Mesenchymal stem cell (in vitro differentiated cells and primary cell): ENCODE results near the gene MRPL39.

ENCODE experiments used
- DNase-seq: peaks from one replicate; pipeline ENCODE4 v3.0.0-alpha.2; 2013
- H2AFZ ChIP-seq: one replicate; pipeline ENCODE4 v1.6.1; 2013; ENCODE audit warnings: low read depth, mild to moderate bottlenecking, control low read depth, inconsistent platforms, low read length, moderate library complexity
- H2AK5ac ChIP-seq: 2 replicates; pipeline ENCODE4 v1.6.1; 2013; ENCODE audit warnings: low read length, moderate library complexity, mild to moderate bottlenecking, inconsistent platforms; ENCODE audit not compliant: severe bottlenecking
- H2BK120ac ChIP-seq: one replicate; pipeline ENCODE4 v1.6.1; 2013; ENCODE audit warnings: low read depth, mild to moderate bottlenecking, inconsistent platforms, low read length, moderate library complexity
- H2BK12ac ChIP-seq, 2 experiments: one replicate each; pipeline ENCODE4 v1.6.1; 2013; ENCODE audit warnings: inconsistent platforms in 2 of 2, low read length in 2 of 2, mild to moderate bottlenecking in 2 of 2, moderate library complexity in 2 of 2, control low read depth in 1 of 2
- H2BK15ac ChIP-seq: one replicate; pipeline ENCODE4 v1.6.1; 2013; ENCODE audit warnings: mild to moderate bottlenecking, low read depth, inconsistent platforms; ENCODE audit not compliant: poor library complexity, severe bottlenecking
- H2BK5ac ChIP-seq: 2 replicates; pipeline ENCODE4 v1.6.1; 2013; ENCODE audit warnings: low read depth, mild to moderate bottlenecking, low read length, control low read depth, inconsistent platforms; ENCODE audit not compliant: poor library complexity, severe bottlenecking
- H3K14ac ChIP-seq, 2 experiments: one replicate each; pipeline ENCODE4 v1.6.1; 2013; ENCODE audit warnings: inconsistent platforms in 2 of 2, low read length in 2 of 2, control low read depth in 1 of 2, mild to moderate bottlenecking in 1 of 2, moderate library complexity in 1 of 2
- H3K18ac ChIP-seq, 2 experiments: one replicate each; pipeline ENCODE4 v1.6.1; 2013; ENCODE audit warnings: inconsistent platforms in 2 of 2, low read length in 2 of 2, control low read depth in 1 of 2, low read depth in 1 of 2, mild to moderate bottlenecking in 1 of 2
- H3K23ac ChIP-seq, 2 experiments: one replicate each; pipeline ENCODE4 v1.6.1; 2013; ENCODE audit warnings: inconsistent platforms in 2 of 2, low read length in 2 of 2, mild to moderate bottlenecking in 2 of 2, moderate library complexity in 2 of 2, control low read depth in 1 of 2
- H3K27ac ChIP-seq: 2 replicates; pipeline ENCODE4 v1.5.1; 2013; ENCODE audit warnings: mild to moderate bottlenecking, moderate library complexity, low read length, control low read depth, inconsistent platforms; ENCODE audit not compliant: poor library complexity, severe bottlenecking
- H3K27me3 ChIP-seq, 2 experiments: 2 replicates each; pipeline versions ENCODE4 v1.6.1 to v1.7.0; 2013; ENCODE audit warnings: low read length in 2 of 2, mild to moderate bottlenecking in 2 of 2, moderate library complexity in 2 of 2, control low read depth in 1 of 2, inconsistent platforms in 1 of 2; ENCODE audit not compliant: control insufficient read depth in 1 of 2, insufficient read depth in 1 of 2
- H3K36me3 ChIP-seq, 2 experiments: 2 replicates each; pipeline versions ENCODE4 v1.6.1 to v1.7.0; 2013; ENCODE audit warnings: low read length in 2 of 2, control low read depth in 1 of 2, inconsistent platforms in 1 of 2, low read depth in 1 of 2, mild to moderate bottlenecking in 1 of 2; ENCODE audit not compliant: insufficient read depth in 2 of 2, control insufficient read depth in 1 of 2
- H3K4ac ChIP-seq, 2 experiments: one replicate each; pipeline ENCODE4 v1.6.1; 2013; ENCODE audit warnings: inconsistent platforms in 2 of 2, low read length in 2 of 2, mild to moderate bottlenecking in 2 of 2, moderate library complexity in 2 of 2, control low read depth in 1 of 2, low read depth in 1 of 2
- H3K4me1 ChIP-seq: 2 replicates; pipeline ENCODE4 v1.6.1; 2013; ENCODE audit warnings: low read depth, low read length, control low read depth; ENCODE audit not compliant: control insufficient read depth, insufficient read depth
- H3K4me2 ChIP-seq: 2 replicates; pipeline ENCODE4 v1.6.1; 2013; ENCODE audit warnings: low read length, mild to moderate bottlenecking, inconsistent platforms; ENCODE audit not compliant: poor library complexity, severe bottlenecking
- H3K4me3 ChIP-seq, 2 experiments: 2 replicates each; pipeline versions ENCODE4 v1.5.1 to v1.7.0; 2013; ENCODE audit warnings: low read length in 2 of 2, mild to moderate bottlenecking in 2 of 2, control low read depth in 1 of 2, low read depth in 1 of 2; ENCODE audit not compliant: insufficient read depth in 1 of 2
- H3K79me1 ChIP-seq: replicated peaks from 2 replicates; pipeline ENCODE4 v1.6.1; 2013; ENCODE audit warnings: mild to moderate bottlenecking, control low read depth, low read length, inconsistent platforms; ENCODE audit not compliant: poor library complexity, severe bottlenecking
- H3K9ac ChIP-seq: 2 replicates; pipeline ENCODE4 v1.7.0; 2013; ENCODE audit warnings: mild to moderate bottlenecking, low read length, moderate library complexity
- H3K9me3 ChIP-seq: 2 replicates; pipeline ENCODE4 v1.7.0; 2013; ENCODE audit warnings: mild to moderate bottlenecking, low read length; ENCODE audit not compliant: control insufficient read depth
- H4K8ac ChIP-seq: one replicate; pipeline ENCODE4 v1.6.1; 2013; ENCODE audit warnings: inconsistent platforms, mild to moderate bottlenecking, low read length, moderate library complexity
- H4K91ac ChIP-seq: one replicate; pipeline ENCODE4 v1.6.1; 2013; ENCODE audit warnings: mild to moderate bottlenecking, low read length, inconsistent platforms
- WGBS: methylation state at CpG from one replicate; pipeline ENCODE4 v1.1.7; 2013; ENCODE audit warnings: mixed read lengths; 5-methylcytosine and 5-hydroxymethylcytosine counted together

The MRPL39 gene

DNA sequence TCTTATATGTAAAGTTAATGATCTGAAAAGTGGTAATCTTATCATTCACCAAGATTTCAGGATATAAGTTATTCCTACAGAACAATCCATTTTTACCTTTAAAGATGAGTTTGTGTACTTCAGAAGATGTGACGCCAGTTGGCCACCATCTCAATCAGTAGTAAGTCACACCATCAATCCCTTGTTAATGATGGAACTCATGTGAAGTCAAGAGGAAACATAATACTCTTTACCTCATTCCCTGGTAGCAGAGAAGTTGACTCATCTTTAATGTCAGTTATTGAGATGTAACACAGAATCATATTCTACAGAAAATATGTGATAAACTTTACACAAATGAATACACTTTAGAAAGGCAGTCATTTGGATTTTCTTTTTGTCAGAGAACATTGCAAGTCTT is 38.2 kb downstream of the MRPL39 start:
- Histone ChIP-seq H3K23ac (no peak overlapping the region), H3K18ac (no peak overlapping the region), H2BK15ac (no peak overlapping the region), H3K4me3 (no peak overlapping the region), H3K9me3 (no peaks in the 10 kb centered on the region), H3K36me3 (peaks cover 0 to 25% of the 10 kb centered on the region in 2 experiments), H3K14ac (no peak overlapping the region), H3K9ac (no peak overlapping the region), H2AFZ (no peak overlapping the region), H2BK5ac (no peak overlapping the region), H2BK12ac (no peak overlapping the region), H3K4me1 (peaks cover 2% of the 10 kb centered on the region), H3K4me2 (no peak overlapping the region), H3K79me1 (peaks cover 5% of the 10 kb centered on the region), H2BK120ac (no peak overlapping the region), H3K4ac (no peak overlapping the region), H3K27ac (peak overlapping the region; percentile 40), H4K8ac (no peak overlapping the region), H3K27me3 (no peaks in the 10 kb centered on the region), H4K91ac (no peak overlapping the region), H2AK5ac (no peak overlapping the region)
- no peak for DNase-seq
- 100% methylated on average over 1 of the region's 1 CpG for WGBS

DNA sequence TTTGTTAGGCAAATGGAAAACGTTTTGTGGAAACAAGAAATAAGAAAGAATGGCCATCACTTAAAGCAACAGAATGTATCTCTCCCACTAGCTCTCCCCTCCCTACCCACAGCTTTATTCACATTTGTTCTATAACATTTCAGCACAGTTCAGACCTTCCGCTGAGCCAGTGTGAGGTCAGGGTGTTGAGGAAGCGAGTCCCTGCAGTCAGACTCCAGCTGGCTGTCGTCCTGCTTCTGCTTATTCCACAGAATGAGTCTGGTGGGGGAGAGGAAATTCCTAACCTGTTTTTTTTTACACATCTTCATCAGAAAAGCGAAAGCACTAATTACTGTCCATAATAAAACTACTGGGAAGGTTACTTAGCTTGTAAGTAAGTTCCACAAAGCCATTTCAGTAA is 39.0 kb downstream of the MRPL39 start:
- 8% methylated on average over 2 of the region's 5 CpGs for whole genome bisulfite sequencing
- no peak overlapping the region for H2AFZ ChIP-seq
- peak overlapping the region; percentile 58 for H3K9ac ChIP-seq
- peak overlapping the region; percentile 82 for H3K27ac ChIP-seq
- peak; percentile 80 for DNase-seq
- peaks cover 5% of the 10 kb centered on the region for H3K79me1 ChIP-seq
- no peak overlapping the region for H2BK120ac ChIP-seq
- H4K8ac ChIP-seq = no peak overlapping the region
- no peaks in the 10 kb centered on the region for H3K9me3 ChIP-seq
- no peak overlapping the region for H3K18ac ChIP-seq
- no peak overlapping the region for H3K4ac ChIP-seq
- no peak overlapping the region for H4K91ac ChIP-seq
- H3K27me3 ChIP-seq = no peaks in the 10 kb centered on the region
- no peak overlapping the region for H2BK5ac ChIP-seq
- H2BK12ac ChIP-seq = no peak overlapping the region
- H3K4me1 ChIP-seq = peaks cover 2% of the 10 kb centered on the region
- H2AK5ac ChIP-seq = no peak overlapping the region
- peaks cover 0 to 25% of the 10 kb centered on the region in 2 experiments for H3K36me3 ChIP-seq
- no peak overlapping the region for H3K23ac ChIP-seq
- no peak overlapping the region for H3K14ac ChIP-seq
- no peak overlapping the region for H3K4me2 ChIP-seq
- H2BK15ac ChIP-seq = no peak overlapping the region
- H3K4me3 ChIP-seq = peak overlapping the region in 1 of 2 experiments; percentile 28

DNA sequence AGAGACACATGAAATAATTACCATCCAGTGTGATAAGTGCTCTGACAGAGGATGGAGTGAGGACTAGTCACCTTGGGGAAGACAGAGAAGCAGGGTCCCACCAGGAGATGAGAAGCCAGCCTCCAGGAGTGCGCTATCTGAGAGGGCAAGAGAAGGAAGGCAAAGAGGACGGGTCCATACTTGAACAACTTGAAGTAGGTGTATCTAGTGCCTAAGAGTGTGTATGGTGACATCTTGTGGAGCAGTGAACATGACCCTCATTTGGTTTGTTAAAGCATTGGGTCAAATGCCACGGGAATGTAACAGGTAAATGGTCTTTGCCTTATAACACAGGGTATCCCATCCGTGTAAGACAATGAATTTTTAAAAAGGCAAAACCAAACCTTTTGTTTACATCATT is 39.8 kb downstream of the MRPL39 start:
- H4K91ac ChIP-seq = no peak overlapping the region
- WGBS = 85% methylated on average over 4 of the region's 4 CpGs

DNA sequence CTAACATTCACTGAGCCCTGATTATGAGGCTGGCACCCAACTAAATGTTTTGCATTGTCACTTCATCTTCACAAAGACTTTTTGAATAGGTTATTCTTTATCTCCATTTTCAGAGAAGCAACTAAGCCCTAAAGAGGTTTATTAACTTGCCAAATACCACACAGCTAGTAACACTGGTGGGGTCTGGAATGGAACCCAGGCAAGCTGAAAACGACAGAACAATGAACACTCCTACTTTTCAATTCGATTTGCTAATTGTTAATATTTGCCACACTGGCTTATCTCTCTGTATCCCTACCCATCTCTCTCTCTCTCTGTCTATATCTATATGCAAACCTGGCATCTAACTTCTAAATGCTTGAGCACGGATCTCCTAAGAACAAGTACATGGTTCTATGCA is 40.6 kb downstream of the MRPL39 start:
- H2AK5ac ChIP-seq = no peak overlapping the region
- H3K4me3 ChIP-seq = no peak overlapping the region
- H3K36me3 ChIP-seq = peaks cover 0 to 25% of the 10 kb centered on the region in 2 experiments
- H3K9ac ChIP-seq = no peak overlapping the region
- no peak overlapping the region for H3K23ac ChIP-seq
- WGBS = 96% methylated on average over 3 of the region's 3 CpGs
- no peak overlapping the region for H4K91ac ChIP-seq
- no peak overlapping the region for H2BK15ac ChIP-seq
- no peak overlapping the region for H2AFZ ChIP-seq
- H3K27me3 ChIP-seq = no peaks in the 10 kb centered on the region
- no peak overlapping the region for H2BK5ac ChIP-seq
- H2BK120ac ChIP-seq = no peak overlapping the region
- H2BK12ac ChIP-seq = no peak overlapping the region
- no peak overlapping the region for H3K14ac ChIP-seq
- H4K8ac ChIP-seq = no peak overlapping the region
- no peak overlapping the region for H3K4me2 ChIP-seq
- no peak overlapping the region for H3K27ac ChIP-seq
- peaks cover 8% of the 10 kb centered on the region for H3K79me1 ChIP-seq
- no peaks in the 10 kb centered on the region for H3K9me3 ChIP-seq
- no peak for DNase-seq
- no peak overlapping the region for H3K4ac ChIP-seq
- H3K4me1 ChIP-seq = peaks cover 2% of the 10 kb centered on the region
- H3K18ac ChIP-seq = no peak overlapping the region

More for the DNA sequence above, 39.8 kb downstream of the MRPL39 start:
- no peak overlapping the region for H2BK120ac ChIP-seq
- no peak overlapping the region for H2BK5ac ChIP-seq
- H3K4ac ChIP-seq = peak overlapping the region in 1 of 2 experiments; percentile 46
- no peak overlapping the region for H2BK15ac ChIP-seq
- peaks cover 2% of the 10 kb centered on the region for H3K4me1 ChIP-seq
- no peak overlapping the region for H3K4me2 ChIP-seq
- H3K79me1 ChIP-seq = peaks cover 5% of the 10 kb centered on the region
- peak overlapping the region in 1 of 2 experiments; percentile 1 for H3K18ac ChIP-seq
- H4K8ac ChIP-seq = peak overlapping the region; percentile 35
- no peak for DNase-seq
- H3K14ac ChIP-seq = peak overlapping the region in 1 of 2 experiments; percentile 6
- no peak overlapping the region for H2AFZ ChIP-seq
- peaks cover 0 to 25% of the 10 kb centered on the region in 2 experiments for H3K36me3 ChIP-seq
- no peak overlapping the region for H3K23ac ChIP-seq
- H2AK5ac ChIP-seq = peak overlapping the region; percentile 47
- H3K9me3 ChIP-seq = no peaks in the 10 kb centered on the region
- H3K27ac ChIP-seq = peak overlapping the region; percentile 2
- no peak overlapping the region for H3K9ac ChIP-seq
- peak overlapping the region; percentile 37 to 51 for H2BK12ac ChIP-seq
- no peaks in the 10 kb centered on the region for H3K27me3 ChIP-seq
- no peak overlapping the region for H3K4me3 ChIP-seq
